HEK293T (cell line): ENCODE data around the gene PHACTR3.

ENCODE experiments used
- BHLHE40 ChIP-seq: fragments of 450-650 bp; IDR thresholded peaks from 2 replicates; pipeline ENCODE4 v1.6.1; 2016; ENCODE audit warnings: mild to moderate bottlenecking, moderate library complexity, borderline replicate concordance
- FOXA1 ChIP-seq: fragments of 450-650 bp; IDR thresholded peaks from 2 replicates; pipeline ENCODE4 v1.6.1; 2016; ENCODE audit warnings: mild to moderate bottlenecking
- NFRKB ChIP-seq: fragments of 450-650 bp; IDR thresholded peaks from 2 replicates; pipeline ENCODE4 v1.6.1; 2016; ENCODE audit warnings: mild to moderate bottlenecking, moderate library complexity
- SP1 ChIP-seq: fragments of 450-650 bp; IDR thresholded peaks from 2 replicates; pipeline ENCODE4 v1.6.1; 2017

GRCh38 chr20:59813126-59813947 lies 209.0 kb downstream of the PHACTR3 start:
- TF ChIP-seq BHLHE40: no peak
- TF ChIP-seq SP1: no peak
- TF ChIP-seq FOXA1: no peak
- no peak for TF ChIP-seq NFRKB
